NCI-H146 (cell line): ENCODE results near the gene TM9SF4.

Experiments used
- DNase-seq: peaks from one replicate; lab custom pipeline; 2025; lab: John Stamatoyannopoulos, UW

TM9SF4 gene, protein sequence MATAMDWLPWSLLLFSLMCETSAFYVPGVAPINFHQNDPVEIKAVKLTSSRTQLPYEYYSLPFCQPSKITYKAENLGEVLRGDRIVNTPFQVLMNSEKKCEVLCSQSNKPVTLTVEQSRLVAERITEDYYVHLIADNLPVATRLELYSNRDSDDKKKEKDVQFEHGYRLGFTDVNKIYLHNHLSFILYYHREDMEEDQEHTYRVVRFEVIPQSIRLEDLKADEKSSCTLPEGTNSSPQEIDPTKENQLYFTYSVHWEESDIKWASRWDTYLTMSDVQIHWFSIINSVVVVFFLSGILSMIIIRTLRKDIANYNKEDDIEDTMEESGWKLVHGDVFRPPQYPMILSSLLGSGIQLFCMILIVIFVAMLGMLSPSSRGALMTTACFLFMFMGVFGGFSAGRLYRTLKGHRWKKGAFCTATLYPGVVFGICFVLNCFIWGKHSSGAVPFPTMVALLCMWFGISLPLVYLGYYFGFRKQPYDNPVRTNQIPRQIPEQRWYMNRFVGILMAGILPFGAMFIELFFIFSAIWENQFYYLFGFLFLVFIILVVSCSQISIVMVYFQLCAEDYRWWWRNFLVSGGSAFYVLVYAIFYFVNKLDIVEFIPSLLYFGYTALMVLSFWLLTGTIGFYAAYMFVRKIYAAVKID

DNA sequence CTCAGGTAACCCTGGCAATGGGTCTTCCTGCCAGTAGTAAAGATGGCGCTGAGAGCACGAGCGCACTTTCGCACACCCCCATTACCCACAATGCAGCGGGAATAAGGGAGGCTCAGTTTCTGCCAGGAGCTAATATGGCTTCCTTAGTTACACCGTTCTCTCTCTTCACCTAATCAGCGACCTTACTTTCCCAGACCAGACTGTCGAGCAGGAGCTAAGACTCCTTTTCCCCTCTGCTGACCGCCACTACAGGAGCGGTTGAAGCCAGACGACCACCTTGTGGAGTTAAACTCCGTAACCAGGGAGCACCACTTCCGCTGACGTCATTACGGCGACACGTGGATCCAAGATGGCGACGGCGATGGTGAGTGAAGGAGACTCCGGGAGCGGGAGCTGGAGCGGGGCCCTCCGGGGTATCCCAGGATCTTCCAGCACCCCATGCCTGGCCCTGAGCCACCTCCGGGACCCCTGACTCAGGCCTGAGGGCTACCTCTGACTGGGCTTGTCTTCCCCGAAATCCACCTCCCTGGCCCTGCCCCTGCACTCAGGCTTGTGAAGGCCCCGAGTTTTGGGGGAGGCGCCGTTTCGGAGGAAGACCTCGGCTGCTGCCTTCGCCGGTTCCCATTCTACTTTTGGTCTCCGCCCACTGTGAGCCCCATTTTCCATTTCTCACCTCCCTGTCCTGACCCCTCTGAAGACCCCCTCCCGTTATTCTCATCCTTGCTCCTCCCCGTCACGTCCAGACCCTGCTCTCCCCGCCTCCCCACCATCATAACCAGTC lies at the start of gene TM9SF4:
Gene TM9SF4, plus strand, starts transcription at position 323 of the 781 bp plus-strand sequence. Its CDS starts 27 bp downstream, at position 350.
- peak; percentile 99 for DNase-seq

DNA sequence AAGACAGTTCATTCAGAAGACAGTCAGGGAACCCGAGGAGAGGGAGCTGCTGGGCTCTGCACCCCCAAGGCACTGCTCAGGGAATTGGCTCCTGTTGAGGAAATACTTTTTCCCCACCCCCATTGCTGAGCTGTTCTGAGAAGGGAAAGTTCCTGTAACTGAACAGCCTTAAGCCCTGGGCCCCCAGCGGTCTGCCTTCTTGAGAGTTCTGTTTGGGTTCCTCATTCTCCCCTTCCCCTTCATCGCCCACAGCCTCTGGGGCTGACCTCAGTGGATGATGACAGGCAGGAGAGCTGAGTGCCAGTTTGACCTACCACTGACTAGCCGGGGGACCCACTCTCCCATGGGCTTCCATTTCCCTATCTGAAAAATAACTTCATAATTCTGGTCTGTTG lies 46.7 kb upstream of the TM9SF4 start:
- DNase-seq, result no peak

GRCh38 chr20:32063695-32064094 lies 45.8 kb upstream of the TM9SF4 start:
- DNase-seq, result no peak

GRCh38 chr20:32064667-32065066 lies 44.8 kb upstream of the TM9SF4 start:
- no peak for DNase-seq

- DNase-seq, result no peak
These were observed 42.2 kb upstream of the TM9SF4 start for GRCh38 chr20:32067234-32067821.

- DNase-seq, result no peak
These were observed 41.3 kb upstream of the TM9SF4 start for GRCh38 chr20:32068174-32068573.

DNA sequence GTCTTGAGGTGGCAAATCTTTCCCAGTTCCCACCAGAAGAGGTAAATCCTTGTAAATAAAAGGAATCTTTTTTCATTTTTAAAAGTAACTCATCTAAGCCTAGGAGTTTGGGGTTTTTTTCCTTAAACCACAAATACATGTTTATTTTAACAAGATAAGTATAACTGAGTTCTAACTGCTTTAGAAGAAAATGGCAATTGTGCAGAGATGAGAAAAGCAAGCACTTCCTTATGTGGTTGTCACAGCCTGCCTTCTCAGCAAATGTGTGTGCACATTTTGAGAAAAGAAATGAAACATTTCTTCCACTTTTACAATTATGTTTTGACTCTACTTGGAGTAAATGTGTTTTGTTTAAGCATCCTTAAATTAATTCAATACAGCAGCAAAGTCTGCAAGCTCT lies 39.8 kb upstream of the TM9SF4 start:
- DNase-seq, result no peak

- DNase-seq, result no peak
These were observed 39.2 kb upstream of the TM9SF4 start for GRCh38 chr20:32070282-32070681.

DNA sequence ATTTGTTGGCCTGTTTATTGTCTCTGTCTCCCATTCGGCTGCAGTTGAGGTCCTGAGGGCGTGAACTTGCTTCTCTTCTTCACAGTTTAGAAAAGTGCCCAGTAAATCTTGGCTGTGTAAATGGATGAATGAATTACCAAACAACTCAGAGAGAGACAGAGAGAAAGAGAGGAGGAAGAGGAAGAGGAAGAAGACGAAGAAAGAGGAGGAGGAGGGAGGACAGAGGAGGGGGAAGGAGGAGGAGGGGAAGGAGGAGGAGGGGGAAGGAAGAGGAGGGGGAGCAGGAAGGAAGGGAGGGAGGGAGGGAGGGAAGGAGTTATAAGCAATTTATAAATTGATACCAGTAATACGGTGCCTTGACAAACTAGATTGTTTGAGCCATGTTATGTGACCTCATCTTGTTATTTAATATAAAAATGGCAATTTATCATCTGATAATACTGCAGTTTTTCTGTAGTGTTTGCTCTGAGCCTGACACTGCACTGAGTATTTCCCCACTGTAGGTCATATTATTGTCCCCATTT lies 38.8 kb upstream of the TM9SF4 start:
- no peak for DNase-seq

GRCh38 chr20:32071395-32072167 lies 37.9 kb upstream of the TM9SF4 start:
- no peak for DNase-seq

DNA sequence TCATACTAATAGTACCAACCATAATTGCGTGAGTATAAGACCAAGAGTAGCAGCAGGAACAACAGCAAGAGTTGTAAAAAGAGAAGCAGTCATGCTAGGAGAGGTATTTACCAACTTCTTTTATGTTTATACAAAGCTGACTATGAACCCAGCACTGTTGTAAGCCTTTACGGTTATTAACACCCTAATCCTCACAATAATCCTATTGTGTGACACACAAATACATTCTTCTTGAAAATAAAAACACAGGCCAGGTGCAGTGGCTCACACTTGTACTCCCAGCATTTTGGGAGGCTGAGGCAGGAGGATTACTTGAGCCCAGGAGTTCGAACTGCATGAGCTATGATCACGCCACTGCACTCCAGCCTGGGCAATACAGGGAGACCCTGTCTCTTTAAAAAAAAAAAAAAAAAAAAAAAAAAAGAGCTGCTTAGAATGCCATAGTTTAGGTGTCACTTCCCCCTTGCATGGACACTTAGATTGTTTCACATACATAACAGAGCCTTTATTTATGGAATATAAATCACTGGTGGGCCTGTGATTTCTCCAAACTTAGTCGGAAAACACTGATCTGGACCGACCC lies 37.3 kb upstream of the TM9SF4 start:
- no peak for DNase-seq

- DNase-seq, result no peak
These were observed 34.0 kb upstream of the TM9SF4 start for GRCh38 chr20:32075534-32075933.

GRCh38 chr20:32077190-32077589 lies 32.3 kb upstream of the TM9SF4 start:
- DNase-seq, result no peak

- no peak for DNase-seq
These were observed 31.2 kb upstream of the TM9SF4 start for GRCh38 chr20:32078322-32078721.

- DNase-seq, result no peak
These were observed 30.7 kb upstream of the TM9SF4 start for GRCh38 chr20:32078791-32079190.

DNA sequence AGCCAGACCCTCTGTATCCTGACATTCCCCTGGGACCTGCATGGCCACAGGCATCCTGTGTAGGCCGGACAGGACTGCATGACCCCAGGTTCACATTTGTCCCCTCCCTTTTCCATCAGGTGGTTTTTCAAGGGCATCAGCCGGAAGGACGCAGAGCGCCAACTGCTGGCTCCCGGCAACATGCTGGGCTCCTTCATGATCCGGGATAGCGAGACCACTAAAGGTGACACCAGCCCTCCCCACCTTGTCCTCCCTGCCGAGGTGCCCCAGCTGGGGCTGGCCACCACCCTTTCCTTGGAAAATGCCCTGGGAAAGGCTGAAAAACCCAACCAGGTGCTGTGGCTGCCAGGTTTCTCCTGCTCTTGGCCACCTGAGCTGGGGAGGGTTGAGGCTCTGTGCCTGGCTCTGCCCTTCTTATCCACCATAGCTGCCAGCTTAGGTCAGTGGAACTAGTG lies 29.8 kb upstream of the TM9SF4 start:
- peak; percentile 31 for DNase-seq

DNA sequence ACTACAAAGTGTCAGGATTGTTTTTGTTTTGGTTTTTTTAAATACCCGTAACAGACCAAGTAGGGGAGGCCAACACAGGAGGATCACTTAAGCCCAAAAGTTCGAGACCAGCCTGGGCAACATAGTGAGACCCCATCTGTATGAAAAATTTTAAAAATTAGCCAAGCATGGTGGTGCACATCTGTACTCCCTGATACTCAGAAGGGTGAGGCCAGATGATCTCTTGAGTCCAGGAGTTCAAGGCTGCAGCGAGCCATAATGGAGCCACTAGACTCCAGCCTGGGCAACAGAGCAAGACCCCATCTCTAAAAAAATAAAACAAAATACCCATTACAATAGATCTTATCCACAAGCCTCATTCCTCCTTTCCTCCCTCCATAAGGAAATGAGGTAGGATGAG lies 28.7 kb upstream of the TM9SF4 start:
- DNase-seq, result no peak

GRCh38 chr20:32083469-32083868 lies 26.0 kb upstream of the TM9SF4 start:
- DNase-seq, result no peak

- no peak for DNase-seq
These were observed 22.4 kb upstream of the TM9SF4 start for GRCh38 chr20:32087070-32087469.

GRCh38 chr20:32088759-32089158 lies 20.8 kb upstream of the TM9SF4 start:
- DNase-seq, result no peak
